HG03521 (cell line): ENCODE results near the gene ANKFY1.
"Not testable (repeated sequence)": the region's sequence is repeated elsewhere in the genome, so short reads cannot be mapped to it uniquely, and the experiment has no call there.

Experiments
- ATAC-seq: cut with Tn5 transposase; IDR thresholded peaks from one replicate; pipeline ENCODE4 v1.9.1; 2021; ENCODE audit warnings: mild to moderate bottlenecking, moderate library complexity; ENCODE audit not compliant: unreplicated experiment

Gene ANKFY1

GRCh38 chr17:4161192-4161966 is 102.4 kb downstream of the ANKFY1 start:
- ATAC-seq, result no peak

- ATAC-seq, result no peak
Observed at GRCh38 chr17:4160294-4160859, 103.4 kb downstream of the ANKFY1 start.

GRCh38 chr17:4159761-4160160 is 104.0 kb downstream of the ANKFY1 start:
- ATAC-seq, result no peak

GRCh38 chr17:4157618-4158333 is 106.0 kb downstream of the ANKFY1 start:
- ATAC-seq, result no peak

- no peak for ATAC-seq
Observed at GRCh38 chr17:4156750-4157381, 106.9 kb downstream of the ANKFY1 start.

- no peak for ATAC-seq
Observed at GRCh38 chr17:4155980-4156620, 107.7 kb downstream of the ANKFY1 start.

GRCh38 chr17:4154201-4154600 is 109.6 kb downstream of the ANKFY1 start:
- no peak for ATAC-seq

- ATAC-seq, result no peak
Observed at GRCh38 chr17:4152471-4152870, 111.3 kb downstream of the ANKFY1 start.

GRCh38 chr17:4150096-4150495 is 113.7 kb downstream of the ANKFY1 start:
- no peak for ATAC-seq

- ATAC-seq, result no peak
Observed at GRCh38 chr17:4148611-4149308, 115.0 kb downstream of the ANKFY1 start.

GRCh38 chr17:4147751-4148310 is 115.9 kb downstream of the ANKFY1 start:
- ATAC-seq, result no peak

GRCh38 chr17:4146641-4147040 is 117.1 kb downstream of the ANKFY1 start:
- ATAC-seq, result no peak

- ATAC-seq, result no peak
Observed at GRCh38 chr17:4144422-4144747, 119.4 kb downstream of the ANKFY1 start.

GRCh38 chr17:4143563-4144421 is 120.0 kb downstream of the ANKFY1 start:
- peak; percentile 55 for ATAC-seq

- peak; percentile 10 for ATAC-seq
Observed at GRCh38 chr17:4142107-4142900, 121.5 kb downstream of the ANKFY1 start.

- ATAC-seq, result no peak
Observed at GRCh38 chr17:4140125-4140524, 123.7 kb downstream of the ANKFY1 start.

- ATAC-seq, result not testable (repeated sequence)
Observed at GRCh38 chr17:4138906-4139526, 124.8 kb downstream of the ANKFY1 start.

- no peak for ATAC-seq
Observed at GRCh38 chr17:4136373-4136772, 127.4 kb downstream of the ANKFY1 start.
